ENCODE results near the gene PCGF2.

Gene PCGF2

GRCh38 chr17:38716368-38717005 is 31.6 kb downstream of the PCGF2 start:
- DNase-seq, result no peak

GRCh38 chr17:38715216-38715943 is 32.8 kb downstream of the PCGF2 start:
- no peak for DNase-seq

GRCh38 chr17:38713456-38714075 is 34.6 kb downstream of the PCGF2 start:
- DNase-seq, result no peak

GRCh38 chr17:38712593-38712992 is 35.5 kb downstream of the PCGF2 start:
- DNase-seq, result no peak

- no peak for DNase-seq
Observed at GRCh38 chr17:38711792-38712571, 36.2 kb downstream of the PCGF2 start.

DNA sequence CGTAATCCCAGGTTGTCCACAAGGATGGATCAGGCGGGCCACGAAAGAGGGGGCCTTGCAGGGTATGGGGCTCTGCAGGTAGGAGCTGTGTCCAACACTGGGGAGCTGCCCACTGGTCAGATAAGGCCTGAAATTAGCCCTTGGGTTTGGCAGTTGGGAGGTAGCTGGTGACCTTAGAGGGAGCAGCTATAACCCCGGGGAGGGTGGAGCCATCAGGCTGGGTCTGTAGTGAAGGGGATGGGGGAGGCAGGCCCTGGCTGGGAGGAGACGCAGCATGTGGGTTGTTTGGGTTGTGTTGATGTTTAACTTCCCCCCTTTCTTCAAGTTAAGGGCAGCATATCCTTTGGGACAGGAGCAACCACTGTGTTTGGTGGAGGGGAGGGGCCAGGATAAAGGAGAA is 37.2 kb downstream of the PCGF2 start:
- no peak for DNase-seq

DNA sequence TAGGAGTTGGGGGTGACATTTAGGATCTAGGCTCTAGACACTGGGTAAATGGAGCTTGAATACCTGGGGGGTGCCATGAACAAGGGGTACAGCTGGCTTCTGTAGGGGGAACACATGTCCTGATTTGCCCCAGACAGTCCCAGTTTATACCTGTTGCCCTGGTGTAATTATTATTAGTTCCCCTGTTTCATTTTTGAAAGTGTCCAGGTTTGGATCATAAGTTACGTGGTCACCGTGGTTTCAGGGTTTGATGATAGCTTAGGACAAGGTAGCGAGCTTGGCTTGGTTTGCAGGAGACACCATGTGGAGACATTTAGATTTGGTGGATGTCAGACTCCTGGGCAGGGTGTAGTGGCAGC is 37.6 kb downstream of the PCGF2 start:
- DNase-seq, result no peak

- DNase-seq, result no peak
Observed at GRCh38 chr17:38709864-38710603, 38.1 kb downstream of the PCGF2 start.

DNA sequence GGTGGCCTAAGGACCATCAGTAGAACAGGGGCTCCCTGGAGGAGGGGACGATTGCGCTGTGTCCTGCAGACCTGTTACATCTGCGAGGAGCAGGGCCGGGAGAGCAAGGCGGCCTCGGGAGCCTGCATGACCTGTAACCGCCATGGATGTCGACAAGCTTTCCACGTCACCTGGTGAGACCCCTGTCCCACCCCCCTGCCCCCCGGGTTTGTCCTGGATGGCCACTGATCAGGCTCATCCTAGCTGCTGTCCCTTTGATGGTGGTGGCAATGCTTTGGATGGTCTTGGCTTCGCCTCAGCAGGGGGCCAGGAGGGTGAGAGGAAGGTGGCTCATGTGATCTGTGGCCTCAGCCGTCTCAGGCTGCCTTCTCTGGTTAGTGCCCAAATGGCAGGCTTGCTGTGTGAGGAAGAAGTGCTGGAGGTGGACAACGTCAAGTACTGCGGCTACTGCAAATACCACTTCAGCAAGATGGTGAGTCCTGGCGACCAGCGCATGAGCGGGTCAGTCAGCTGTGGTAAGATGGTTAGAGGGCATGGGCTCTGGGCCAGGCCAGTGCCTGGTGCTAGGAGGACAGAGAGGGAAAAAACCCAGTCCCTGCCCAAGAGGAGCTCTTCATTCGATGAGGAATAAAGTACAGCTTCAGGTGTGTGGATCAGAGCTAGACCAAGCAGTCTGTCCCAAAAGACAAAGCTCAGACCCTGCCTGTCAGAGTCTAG is 38.9 kb downstream of the PCGF2 start:
- no peak for DNase-seq

DNA sequence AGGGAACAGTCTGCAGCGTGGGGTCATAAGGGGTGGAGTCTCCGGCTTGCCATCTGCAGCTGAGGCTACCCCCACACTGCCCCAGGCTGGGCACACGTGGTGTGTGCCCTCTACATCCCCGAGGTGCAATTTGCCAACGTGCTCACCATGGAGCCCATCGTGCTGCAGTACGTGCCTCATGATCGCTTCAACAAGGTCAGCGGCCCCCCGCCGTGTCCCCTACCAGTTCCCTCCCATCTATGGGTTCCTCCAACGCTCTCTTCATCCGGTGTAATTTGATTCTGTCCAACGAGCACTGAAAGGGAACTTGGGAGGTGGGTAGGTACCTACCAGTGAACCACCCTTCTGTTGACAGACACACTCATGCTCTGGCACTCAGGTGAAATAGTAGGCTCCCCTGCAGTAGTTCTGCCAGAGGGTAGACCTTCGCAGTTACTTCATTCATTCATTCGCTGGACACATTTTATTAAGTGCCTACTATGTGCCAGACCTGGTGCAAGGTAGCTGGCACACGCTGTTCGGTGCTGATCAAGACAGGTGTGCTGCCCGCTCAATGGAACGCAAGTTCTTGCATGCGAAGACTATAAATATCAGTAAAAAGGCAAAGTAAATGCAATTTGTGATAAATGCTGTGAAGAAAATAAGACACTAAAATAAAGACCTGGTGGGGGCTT is 40.3 kb downstream of the PCGF2 start:
- no peak for DNase-seq

GRCh38 chr17:38706505-38707216 is 41.5 kb downstream of the PCGF2 start:
- no peak for DNase-seq

DNA sequence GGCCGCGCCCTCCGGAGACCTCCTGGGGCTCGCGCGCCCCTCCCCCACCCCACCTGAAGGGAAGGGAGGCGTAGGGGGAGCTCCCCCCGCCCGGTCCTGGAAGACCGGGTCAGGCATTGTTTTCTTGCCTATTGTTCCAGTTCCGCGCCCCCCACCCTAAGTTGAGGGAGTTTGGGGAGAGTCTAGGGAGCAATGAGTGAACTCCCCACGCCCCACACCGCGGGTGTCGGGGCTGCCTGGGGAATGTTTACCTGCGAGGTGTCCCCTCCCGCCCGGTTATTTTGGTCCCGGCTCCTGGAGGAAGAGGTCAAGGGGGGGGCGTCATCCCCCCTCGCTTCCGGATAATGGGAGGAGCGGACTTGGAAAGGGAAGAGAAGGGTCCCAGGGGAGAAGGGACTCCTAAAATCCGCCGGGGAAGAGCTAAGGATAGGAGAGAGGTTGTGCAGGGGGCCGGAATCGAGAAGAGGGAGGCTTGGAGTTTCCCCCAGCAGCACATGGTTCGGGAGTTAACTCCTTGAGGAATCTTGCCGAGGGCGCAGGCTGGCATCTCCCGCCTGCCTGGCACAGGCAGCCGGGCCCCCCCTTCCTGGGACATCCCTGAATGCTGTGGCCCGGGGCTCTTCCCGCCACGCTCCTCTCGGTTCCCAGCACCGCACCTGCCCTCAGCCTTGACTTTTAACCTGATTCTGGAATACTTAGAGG is 42.2 kb downstream of the PCGF2 start:
- DNase-seq, result peak; percentile 43

- no peak for DNase-seq
Observed at GRCh38 chr17:38705523-38705802, 42.7 kb downstream of the PCGF2 start.

DNA sequence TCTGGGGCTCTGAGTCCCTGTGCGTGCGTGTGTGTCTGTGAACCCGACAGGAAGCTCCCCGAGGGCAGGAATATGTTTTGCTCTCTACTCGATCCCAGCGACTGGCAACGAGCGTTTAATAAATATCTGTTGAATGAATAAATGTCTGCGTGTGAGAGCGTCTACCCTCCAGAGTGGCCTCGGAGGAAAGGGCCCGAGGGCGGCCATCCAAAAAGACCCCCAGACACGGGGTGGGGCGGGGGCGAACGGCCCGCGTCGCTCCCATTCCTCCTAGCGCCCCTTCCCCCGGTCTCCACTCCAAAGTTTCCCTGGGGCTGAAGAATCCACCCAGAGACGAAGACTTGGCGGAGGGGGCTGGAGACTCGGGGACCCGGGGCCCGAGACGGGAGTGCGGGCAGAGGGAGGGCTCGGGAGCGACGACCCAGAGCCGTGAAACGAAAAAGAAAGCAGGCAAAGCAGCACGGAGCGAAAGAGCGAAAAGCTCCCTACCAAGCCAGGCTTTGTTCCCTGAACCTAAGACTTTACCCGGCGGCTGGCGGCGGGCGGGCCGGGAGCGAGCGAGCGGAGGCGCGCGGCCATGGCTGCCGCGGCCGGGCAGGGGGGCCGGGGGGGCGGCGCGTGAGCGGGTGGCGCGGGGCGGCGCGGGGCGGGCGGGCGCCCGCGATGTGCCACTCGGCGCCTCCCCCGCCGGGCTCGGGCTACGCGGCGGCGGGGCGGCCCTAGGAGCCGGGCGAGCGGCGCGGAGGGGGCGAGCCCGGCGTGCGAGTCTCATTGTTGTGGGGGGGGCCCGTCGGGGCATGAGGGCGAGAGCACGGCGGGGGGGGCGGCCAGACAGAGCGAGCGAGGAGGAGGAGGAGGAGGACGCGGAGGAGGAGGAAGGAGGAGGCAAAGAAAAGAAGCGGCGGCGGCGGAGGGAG is 43.3 kb downstream of the PCGF2 start, which contains the start of gene MLLT6:
TSS of gene MLLT6 (plus strand) at position 668 of the 917 bp plus-strand sequence. CDS start 360 bp downstream, outside the sequence.
- peak; percentile 90 for DNase-seq

- DNase-seq, result peak; percentile 99
Observed at GRCh38 chr17:38703742-38704605, 44.2 kb downstream of the PCGF2 start.

DNA sequence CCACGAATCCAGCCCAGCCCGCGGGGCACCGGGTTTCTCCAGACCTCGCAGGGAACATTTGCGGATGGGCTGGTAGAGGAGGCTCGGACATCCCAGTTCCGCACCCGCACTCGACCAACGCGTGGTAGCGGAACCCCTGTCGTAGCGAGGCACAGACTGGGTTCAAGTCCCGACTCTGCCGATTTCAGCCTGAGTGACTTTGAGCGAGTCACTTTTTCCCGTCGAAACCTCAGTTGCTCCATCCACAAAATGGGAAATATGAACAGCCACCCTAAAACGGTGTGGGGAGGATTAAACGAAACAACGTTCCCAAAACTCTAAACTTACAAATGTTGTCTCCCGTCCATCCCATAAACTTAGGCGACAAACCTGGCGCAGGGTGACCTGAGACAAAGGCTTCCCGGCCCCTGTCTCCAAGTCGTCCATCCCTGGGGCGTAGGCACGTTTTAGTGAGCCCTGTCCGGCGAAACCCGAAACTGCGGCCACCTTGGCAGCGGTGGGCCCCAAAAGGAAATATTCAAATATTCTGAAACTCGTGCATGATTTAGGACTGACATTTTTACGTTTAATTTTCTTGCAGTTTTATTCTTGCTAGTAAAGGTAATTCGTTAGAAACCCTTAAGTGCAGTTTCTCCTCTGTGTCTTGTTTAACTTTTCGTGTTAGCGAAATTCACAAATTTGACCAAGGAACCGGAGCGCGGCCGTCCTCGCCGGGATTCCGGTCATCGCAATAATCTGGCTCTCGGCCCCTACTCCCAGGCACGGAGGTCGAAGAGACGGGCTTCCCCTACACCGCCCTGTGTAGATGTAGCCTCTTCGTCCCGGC is 45.0 kb downstream of the PCGF2 start:
- no peak for DNase-seq
